HEK293 (cell line): ENCODE measurements around the gene PEX14.

ENCODE experiments used
- CTCF ChIP-seq: fragments of 450-650 bp; formaldehyde crosslinking; IDR thresholded peaks from 2 replicates; pipeline ENCODE4 v1.5.1; 2016; ENCODE audit warnings: missing biosample characterization, missing genetic modification characterization
- ELK4 ChIP-seq: IDR thresholded peaks from 2 replicates; pipeline ENCODE4 v1.6.1; 2011; ENCODE audit warnings: mild to moderate bottlenecking, low read depth, low read length, borderline replicate concordance
- ZBTB1 ChIP-seq: fragments of 450-650 bp; formaldehyde crosslinking; IDR thresholded peaks from 2 replicates; pipeline ENCODE4 v1.5.1; 2016; ENCODE audit warnings: missing biosample characterization, missing genetic modification characterization
- ZNF133 ChIP-seq: fragments of 450-650 bp; formaldehyde crosslinking; IDR thresholded peaks from 2 replicates; pipeline ENCODE4 v1.5.1; 2016; ENCODE audit warnings: missing biosample characterization, missing genetic modification characterization
- ZNF311 ChIP-seq: fragments of 450-650 bp; formaldehyde crosslinking; IDR thresholded peaks from 2 replicates; pipeline ENCODE4 v1.5.1; 2017; ENCODE audit warnings: missing biosample characterization, missing genetic modification characterization, borderline replicate concordance
- ZNF341 ChIP-seq: fragments of 450-650 bp; formaldehyde crosslinking; IDR thresholded peaks from 2 replicates; pipeline ENCODE4; 2016; ENCODE audit warnings: low read depth, missing biosample characterization, missing genetic modification characterization
- ZNF391 ChIP-seq: fragments of 450-650 bp; formaldehyde crosslinking; IDR thresholded peaks from 2 replicates; pipeline ENCODE4 v1.5.1; 2016; ENCODE audit warnings: low read depth, missing biosample characterization, missing genetic modification characterization, borderline replicate concordance
- ZNF449 ChIP-seq: fragments of 450-650 bp; formaldehyde crosslinking; IDR thresholded peaks from 2 replicates; pipeline ENCODE4 v1.5.1; 2017; ENCODE audit warnings: missing biosample characterization, mild to moderate bottlenecking, missing genetic modification characterization, moderate library complexity
- ZNF544 ChIP-seq: fragments of 450-650 bp; formaldehyde crosslinking; IDR thresholded peaks from 2 replicates; pipeline ENCODE4 v1.5.0; 2017; ENCODE audit warnings: missing biosample characterization, missing genetic modification characterization
- ZNF658 ChIP-seq: fragments of 450-650 bp; formaldehyde crosslinking; IDR thresholded peaks from 2 replicates; pipeline ENCODE4; 2016; ENCODE audit warnings: missing biosample characterization, missing genetic modification characterization
- ZNF704 ChIP-seq: fragments of 450-650 bp; formaldehyde crosslinking; IDR thresholded peaks from 2 replicates; pipeline ENCODE4 v1.5.1; 2016; ENCODE audit warnings: missing biosample characterization, missing genetic modification characterization
- ZNF792 ChIP-seq: fragments of 450-650 bp; formaldehyde crosslinking; IDR thresholded peaks from 2 replicates; pipeline ENCODE4 v1.5.1; 2016; ENCODE audit warnings: missing biosample characterization, missing genetic modification characterization
- ZNF843 ChIP-seq: fragments of 450-650 bp; formaldehyde crosslinking; IDR thresholded peaks from 2 replicates; pipeline ENCODE4 v1.5.1; 2016; ENCODE audit warnings: missing biosample characterization, missing genetic modification characterization

- TF ChIP-seq ZNF391 (tag by site-specific recombination) (no peak), ZNF449 (tag by site-specific recombination) (no peak), ZNF792 (tag by site-specific recombination) (no peak), ZNF843 (no peak), CTCF (no peak), ZNF341 (tag by site-specific recombination) (no peak), ZNF133 (tag by site-specific recombination) (no peak), ZNF311 (tag by site-specific recombination) (no peak), ELK4 (no peak), ZNF544 (tag by site-specific recombination) (no peak), ZNF704 (tag by site-specific recombination) (no peak), ZNF658 (tag by site-specific recombination) (no peak), ZBTB1 (tag by site-specific recombination) (no peak)
Measured at GRCh38 chr1:10537082-10537766, 62.5 kb downstream of the PEX14 start.
